ENCODE data around the gene FGD4.
"Not testable (repeated sequence)": the region's sequence is repeated elsewhere in the genome, so short reads cannot be mapped to it uniquely, and the experiment has no call there.

GRCh38 chr12:32562413-32562812, 163.1 kb downstream of the FGD4 start:
- TF ChIP-seq ZFP36 (IDR thresholded peaks at IDR 0.05; ENCODE audit: low read depth, low read length, partially characterized antibody); POLR2AphosphoS5 (IDR thresholded peaks at IDR 0.05; ENCODE audit: control insufficient read depth, insufficient read depth, low read depth, low read length); YY1 (IDR thresholded peaks at IDR 0.05; ENCODE audit: borderline replicate concordance in 1 of 3, control insufficient read depth in 1 of 3, extremely low read depth in 1 of 3, insufficient read depth in 3 of 3, insufficient read length in 1 of 3, insufficient replicate concordance in 2 of 3, low read depth in 1 of 3, low read length in 2 of 3); ZNF785 (CRISPR knock-in tag; IDR thresholded peaks at IDR 0.05); ZNF12 (CRISPR knock-in tag; IDR thresholded peaks at IDR 0.05); POLR2A (conservative IDR thresholded peaks at IDR 0.05): not testable (repeated sequence)

All from K562 (cell line).